ENCODE measurements around the gene SMIM38.
A peak's percentile ranks its signal among the peaks of the same experiment; 100 is the strongest.

Gene SMIM38

GRCh38 chr11:69160296-69161116 lies 4.8 kb downstream of the SMIM38 start:
- Histone ChIP-seq H3K4me1 (ENCODE audit: control insufficient read depth, insufficient read depth, low read length) (peaks cover 21% of the 10 kb centered on the region), H3K27ac (ENCODE audit: low read length) (no peak overlapping the region), H3K9ac (ENCODE audit: low read length in 2 of 2) (no peak overlapping the region), H3K36me3 (ENCODE audit: control insufficient read depth in 2 of 2, insufficient read depth in 2 of 2, low read length in 2 of 2) (no peaks in the 10 kb centered on the region), H3K4me3 (ENCODE audit: low read length in 2 of 2) (no peak overlapping the region), H3K9me3 (ENCODE audit: control insufficient read depth in 2 of 2, low read length in 2 of 2) (peaks cover 4 to 6% of the 10 kb centered on the region in 2 donors), H3K27me3 (ENCODE audit: control insufficient read depth in 1 of 2, insufficient read depth in 2 of 2, low read length in 2 of 2) (no peaks in the 10 kb centered on the region)

GRCh38 chr11:69161117-69161407 lies 5.3 kb downstream of the SMIM38 start:
- H3K9ac ChIP-seq (ENCODE audit: low read length in 2 of 2), result no peak overlapping the region
- H3K27ac ChIP-seq (ENCODE audit: low read length), result no peak overlapping the region
- no peaks in the 10 kb centered on the region for H3K27me3 ChIP-seq (ENCODE audit: control insufficient read depth in 1 of 2, insufficient read depth in 2 of 2, low read length in 2 of 2)
- H3K4me1 ChIP-seq (ENCODE audit: control insufficient read depth, insufficient read depth, low read length), result peaks cover 23% of the 10 kb centered on the region
- H3K36me3 ChIP-seq (ENCODE audit: control insufficient read depth in 2 of 2, insufficient read depth in 2 of 2, low read length in 2 of 2), result no peaks in the 10 kb centered on the region
- H3K4me3 ChIP-seq (ENCODE audit: low read length in 2 of 2), result no peak overlapping the region
- H3K9me3 ChIP-seq (ENCODE audit: control insufficient read depth in 2 of 2, low read length in 2 of 2), result peaks cover 4 to 6% of the 10 kb centered on the region in 2 donors

DNA sequence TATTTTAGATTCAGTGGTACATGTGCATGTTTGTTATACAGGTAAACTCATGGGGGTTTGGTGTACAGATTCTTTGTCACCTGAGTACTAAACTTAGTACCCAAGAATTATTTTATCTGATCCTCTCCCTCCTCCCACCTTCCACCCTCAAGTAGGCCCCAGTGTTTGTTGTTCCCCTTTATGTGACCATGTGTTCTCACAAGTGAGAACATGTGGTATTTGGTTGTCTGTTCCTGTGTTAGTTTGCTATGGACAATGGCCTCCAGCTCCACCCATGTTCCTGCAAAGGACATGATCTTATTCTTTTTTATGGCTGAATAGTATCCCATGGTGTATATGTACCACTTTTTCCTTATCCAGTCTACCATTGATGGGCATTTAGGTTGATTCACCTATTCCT lies 6.8 kb downstream of the SMIM38 start:
- no peak overlapping the region for H3K4me3 ChIP-seq (ENCODE audit: low read length in 2 of 2)
- no peak overlapping the region for H3K27ac ChIP-seq (ENCODE audit: low read length)
- peaks cover 25% of the 10 kb centered on the region for H3K4me1 ChIP-seq (ENCODE audit: control insufficient read depth, insufficient read depth, low read length)
- H3K27me3 ChIP-seq (ENCODE audit: control insufficient read depth in 1 of 2, insufficient read depth in 2 of 2, low read length in 2 of 2), result no peaks in the 10 kb centered on the region
- H3K36me3 ChIP-seq (ENCODE audit: control insufficient read depth in 2 of 2, insufficient read depth in 2 of 2, low read length in 2 of 2), result no peaks in the 10 kb centered on the region
- peaks cover 4 to 6% of the 10 kb centered on the region in 2 donors for H3K9me3 ChIP-seq (ENCODE audit: control insufficient read depth in 2 of 2, low read length in 2 of 2)
- H3K9ac ChIP-seq (ENCODE audit: low read length in 2 of 2), result no peak overlapping the region

DNA sequence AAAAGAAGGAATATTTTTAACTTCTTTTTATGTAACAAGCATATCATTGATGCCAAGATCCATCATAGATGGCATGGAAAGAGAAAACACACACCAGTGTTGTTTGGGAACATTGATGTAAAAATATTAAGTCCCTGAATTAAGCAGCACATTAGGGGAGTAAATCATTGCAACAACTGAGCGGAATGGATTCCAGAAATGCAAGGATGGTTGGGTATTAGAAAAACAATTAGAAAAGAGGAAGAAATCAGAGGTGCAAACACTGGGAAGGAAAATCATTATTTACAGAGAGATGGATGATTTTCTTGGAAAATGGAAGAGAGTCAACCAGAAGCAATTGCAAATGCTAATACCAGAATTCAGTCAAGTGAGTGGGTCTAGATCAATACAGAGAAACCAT lies 8.1 kb downstream of the SMIM38 start:
- peaks cover 4 to 6% of the 10 kb centered on the region in 2 donors for H3K9me3 ChIP-seq (ENCODE audit: control insufficient read depth in 2 of 2, low read length in 2 of 2)
- peaks cover 27% of the 10 kb centered on the region for H3K4me1 ChIP-seq (ENCODE audit: control insufficient read depth, insufficient read depth, low read length)
- H3K4me3 ChIP-seq (ENCODE audit: low read length in 2 of 2), result no peak overlapping the region
- H3K27me3 ChIP-seq (ENCODE audit: control insufficient read depth in 1 of 2, insufficient read depth in 2 of 2, low read length in 2 of 2), result no peaks in the 10 kb centered on the region
- no peaks in the 10 kb centered on the region for H3K36me3 ChIP-seq (ENCODE audit: control insufficient read depth in 2 of 2, insufficient read depth in 2 of 2, low read length in 2 of 2)
- H3K27ac ChIP-seq (ENCODE audit: low read length), result no peak overlapping the region
- H3K9ac ChIP-seq (ENCODE audit: low read length in 2 of 2), result no peak overlapping the region

DNA sequence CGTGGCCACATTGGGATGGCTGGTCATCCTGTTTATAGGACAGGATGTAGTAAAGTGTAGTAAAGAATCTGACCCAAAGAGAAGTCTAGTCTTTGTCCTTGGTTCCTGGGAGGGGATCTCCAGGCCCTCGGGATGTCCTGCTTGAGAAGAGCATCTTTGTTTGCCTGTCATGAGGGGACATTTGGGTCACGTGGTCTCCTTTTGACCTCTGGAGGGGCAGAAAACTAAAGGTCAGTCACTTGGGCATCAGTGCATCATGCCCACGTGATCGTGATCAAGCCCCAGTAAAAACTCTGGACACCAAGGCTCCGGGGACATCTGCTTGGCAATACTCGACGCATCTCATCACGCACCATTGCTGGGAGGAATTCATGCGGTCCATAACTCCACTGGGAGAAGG lies 9.1 kb downstream of the SMIM38 start:
- H3K27ac ChIP-seq (ENCODE audit: low read length), result no peak overlapping the region
- H3K9ac ChIP-seq (ENCODE audit: low read length in 2 of 2), result no peak overlapping the region
- peaks cover 27% of the 10 kb centered on the region for H3K4me1 ChIP-seq (ENCODE audit: control insufficient read depth, insufficient read depth, low read length)
- no peak overlapping the region for H3K4me3 ChIP-seq (ENCODE audit: low read length in 2 of 2)
- H3K27me3 ChIP-seq (ENCODE audit: control insufficient read depth in 1 of 2, insufficient read depth in 2 of 2, low read length in 2 of 2), result no peaks in the 10 kb centered on the region
- peaks cover 4 to 6% of the 10 kb centered on the region in 2 donors for H3K9me3 ChIP-seq (ENCODE audit: control insufficient read depth in 2 of 2, low read length in 2 of 2)
- H3K36me3 ChIP-seq (ENCODE audit: control insufficient read depth in 2 of 2, insufficient read depth in 2 of 2, low read length in 2 of 2), result no peaks in the 10 kb centered on the region

GRCh38 chr11:69165775-69166174 lies 10.0 kb downstream of the SMIM38 start:
- H3K9me3 ChIP-seq (ENCODE audit: control insufficient read depth in 2 of 2, low read length in 2 of 2), result peaks cover 4 to 6% of the 10 kb centered on the region in 2 donors
- no peaks in the 10 kb centered on the region for H3K27me3 ChIP-seq (ENCODE audit: control insufficient read depth in 1 of 2, insufficient read depth in 2 of 2, low read length in 2 of 2)
- no peaks in the 10 kb centered on the region for H3K36me3 ChIP-seq (ENCODE audit: control insufficient read depth in 2 of 2, insufficient read depth in 2 of 2, low read length in 2 of 2)
- H3K4me1 ChIP-seq (ENCODE audit: control insufficient read depth, insufficient read depth, low read length), result peaks cover 24% of the 10 kb centered on the region
- no peak overlapping the region for H3K9ac ChIP-seq (ENCODE audit: low read length in 2 of 2)
- H3K4me3 ChIP-seq (ENCODE audit: low read length in 2 of 2), result peak overlapping the region in 1 of 2 donors; percentile 64
- peak overlapping the region; percentile 82 for H3K27ac ChIP-seq (ENCODE audit: low read length)

DNA sequence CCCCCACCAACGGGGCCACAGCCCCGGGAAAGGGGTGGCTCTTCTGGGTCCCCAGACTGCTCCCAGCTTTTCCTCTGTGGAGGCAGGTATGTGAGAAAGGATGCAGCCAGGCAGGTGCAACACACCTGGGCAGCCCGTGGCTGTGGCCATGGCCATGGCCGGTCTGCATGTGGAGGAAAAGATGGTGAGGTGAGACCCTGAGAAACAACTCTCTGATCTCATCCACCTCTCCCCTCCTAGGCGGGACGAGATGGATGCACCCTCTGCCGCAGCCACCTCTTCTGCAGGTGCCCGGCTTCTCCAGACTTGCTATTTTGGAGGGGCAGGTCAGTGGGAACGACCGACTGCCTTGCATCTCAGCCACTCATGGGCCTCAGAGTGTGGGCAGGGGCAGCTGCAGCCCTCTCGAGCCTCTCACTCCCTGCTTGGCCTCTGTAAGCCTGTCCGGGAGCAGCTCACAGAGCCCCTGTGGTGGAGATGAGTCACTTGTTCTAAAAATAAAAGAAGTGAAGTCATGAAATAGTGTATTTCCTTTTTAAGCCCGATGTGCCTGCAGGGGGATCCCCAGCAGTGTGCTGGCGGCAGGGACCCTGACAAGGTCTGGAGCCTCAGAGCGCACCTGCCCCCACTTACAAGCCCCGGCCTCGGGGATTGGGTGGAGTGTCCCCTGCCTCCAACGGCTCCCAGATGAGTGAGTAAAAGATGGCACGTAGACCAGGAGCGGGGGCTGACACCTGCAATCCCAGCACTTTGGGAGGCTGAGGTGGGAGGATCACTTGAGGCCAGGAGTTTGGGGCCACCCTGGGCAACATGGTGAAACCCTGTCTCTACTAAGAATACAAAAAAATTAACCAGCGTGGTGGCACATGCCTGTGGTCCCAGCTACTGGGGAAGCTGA lies 10.7 kb downstream of the SMIM38 start:
- Histone ChIP-seq H3K4me1 (ENCODE audit: control insufficient read depth, insufficient read depth, low read length) (peaks cover 19% of the 10 kb centered on the region), H3K27ac (ENCODE audit: low read length) (peak overlapping the region; percentile 82), H3K27me3 (ENCODE audit: control insufficient read depth in 1 of 2, insufficient read depth in 2 of 2, low read length in 2 of 2) (no peaks in the 10 kb centered on the region), H3K9me3 (ENCODE audit: control insufficient read depth in 2 of 2, low read length in 2 of 2) (peaks cover 4 to 6% of the 10 kb centered on the region in 2 donors), H3K36me3 (ENCODE audit: control insufficient read depth in 2 of 2, insufficient read depth in 2 of 2, low read length in 2 of 2) (peaks cover 0 to 2% of the 10 kb centered on the region in 2 donors), H3K9ac (ENCODE audit: low read length in 2 of 2) (peak overlapping the region; percentile 32 to 64), H3K4me3 (ENCODE audit: low read length in 2 of 2) (peak overlapping the region; percentile 29 to 64)

GRCh38 chr11:69167130-69167915 lies 11.6 kb downstream of the SMIM38 start:
- Histone ChIP-seq H3K27me3 (ENCODE audit: control insufficient read depth in 1 of 2, insufficient read depth in 2 of 2, low read length in 2 of 2) (no peaks in the 10 kb centered on the region), H3K4me3 (ENCODE audit: low read length in 2 of 2) (peak overlapping the region; percentile 29 to 64), H3K36me3 (ENCODE audit: control insufficient read depth in 2 of 2, insufficient read depth in 2 of 2, low read length in 2 of 2) (peaks cover 0 to 2% of the 10 kb centered on the region in 2 donors), H3K4me1 (ENCODE audit: control insufficient read depth, insufficient read depth, low read length) (peaks cover 19% of the 10 kb centered on the region), H3K9ac (ENCODE audit: low read length in 2 of 2) (peak overlapping the region; percentile 32 to 47), H3K27ac (ENCODE audit: low read length) (peak overlapping the region; percentile 82), H3K9me3 (ENCODE audit: control insufficient read depth in 2 of 2, low read length in 2 of 2) (peaks cover 4 to 6% of the 10 kb centered on the region in 2 donors)

DNA sequence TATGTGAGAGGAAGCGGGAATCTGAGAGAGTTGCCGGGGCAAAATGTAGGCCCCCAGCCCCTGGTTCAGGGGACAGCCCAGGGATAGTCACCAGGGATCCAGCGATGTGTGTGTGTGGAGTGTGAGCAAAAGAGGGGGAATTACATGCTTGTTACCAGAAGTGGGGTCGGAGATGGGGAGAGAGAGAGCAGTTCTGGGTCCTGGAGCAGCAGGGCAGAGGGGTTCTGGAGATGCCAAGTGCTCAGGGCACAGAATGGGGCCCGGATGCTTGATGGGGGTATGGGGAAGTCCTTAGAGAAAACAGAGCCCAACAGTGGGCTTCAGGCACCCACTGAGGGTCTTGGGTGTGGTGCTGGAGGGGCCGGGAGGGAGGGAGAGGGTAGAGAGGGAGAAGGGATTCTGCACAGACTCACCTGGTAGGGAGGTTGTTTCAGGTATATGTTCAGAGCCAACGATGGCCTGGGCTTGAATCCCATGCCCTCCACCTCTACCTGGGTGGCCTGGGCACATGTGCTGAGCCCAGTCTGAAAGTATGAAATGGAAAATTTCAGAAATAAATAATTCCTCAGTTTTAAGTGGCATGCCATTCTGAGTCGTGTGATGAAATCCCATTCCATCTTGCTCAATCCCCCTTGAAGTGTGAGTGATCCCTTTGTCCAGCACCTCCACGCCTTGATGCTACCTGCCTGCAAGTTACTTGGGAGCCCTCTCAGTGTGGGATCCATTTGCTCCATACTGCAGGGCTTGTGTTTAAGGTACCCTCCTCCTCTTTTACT lies 12.4 kb downstream of the SMIM38 start:
- H3K9ac ChIP-seq (ENCODE audit: low read length in 2 of 2), result no peak overlapping the region
- peak overlapping the region; percentile 29 to 64 for H3K4me3 ChIP-seq (ENCODE audit: low read length in 2 of 2)
- peaks cover 19% of the 10 kb centered on the region for H3K4me1 ChIP-seq (ENCODE audit: control insufficient read depth, insufficient read depth, low read length)

GRCh38 chr11:69169479-69169878 lies 13.7 kb downstream of the SMIM38 start:
- H3K9me3 ChIP-seq (ENCODE audit: control insufficient read depth in 2 of 2, low read length in 2 of 2), result peaks cover 0 to 3% of the 10 kb centered on the region in 2 donors
- no peaks in the 10 kb centered on the region for H3K27me3 ChIP-seq (ENCODE audit: control insufficient read depth in 1 of 2, insufficient read depth in 2 of 2, low read length in 2 of 2)
- no peak overlapping the region for H3K4me3 ChIP-seq (ENCODE audit: low read length in 2 of 2)
- H3K36me3 ChIP-seq (ENCODE audit: control insufficient read depth in 2 of 2, insufficient read depth in 2 of 2, low read length in 2 of 2), result peaks cover 0 to 2% of the 10 kb centered on the region in 2 donors
- H3K27ac ChIP-seq (ENCODE audit: low read length), result no peak overlapping the region
- peaks cover 19% of the 10 kb centered on the region for H3K4me1 ChIP-seq (ENCODE audit: control insufficient read depth, insufficient read depth, low read length)
- no peak overlapping the region for H3K9ac ChIP-seq (ENCODE audit: low read length in 2 of 2)

More for the DNA sequence above, 12.4 kb downstream of the SMIM38 start:
- H3K27ac ChIP-seq (ENCODE audit: low read length), result peak overlapping the region; percentile 82
- H3K9me3 ChIP-seq (ENCODE audit: control insufficient read depth in 2 of 2, low read length in 2 of 2), result peaks cover 4 to 6% of the 10 kb centered on the region in 2 donors
- no peaks in the 10 kb centered on the region for H3K27me3 ChIP-seq (ENCODE audit: control insufficient read depth in 1 of 2, insufficient read depth in 2 of 2, low read length in 2 of 2)
- H3K36me3 ChIP-seq (ENCODE audit: control insufficient read depth in 2 of 2, insufficient read depth in 2 of 2, low read length in 2 of 2), result peaks cover 0 to 2% of the 10 kb centered on the region in 2 donors
